COLO829 (cell line): ENCODE results near the gene AKT1S1.
A peak's percentile ranks its signal among the peaks of the same experiment; 100 is the strongest.
"Not testable (repeated sequence)": the region's sequence is repeated elsewhere in the genome, so short reads cannot be mapped to it uniquely, and the experiment has no call there.

Experiments used
- DNase-seq: peaks from one replicate; pipeline ENCODE4 v3.0.0; 2012; ENCODE audit warnings: low spot score

The AKT1S1 gene

GRCh38 chr19:49877020-49877878 lies at the start of gene AKT1S1, which contains the start of gene TBC1D17:
Gene AKT1S1 (minus strand): TSS chr19:49877355. CDS start chr19:49873295, 4,060 bp downstream.
Gene TBC1D17 (plus strand): TSS chr19:49877702. CDS start chr19:49877724, 22 bp downstream.
- DNase-seq, result peak; percentile 100

GRCh38 chr19:49926515-49926914 lies 49.4 kb upstream of the AKT1S1 start:
- DNase-seq, result no peak

- no peak for DNase-seq
Measured at GRCh38 chr19:49925486-49925885, 48.3 kb upstream of the AKT1S1 start.

GRCh38 chr19:49924881-49925210 lies 47.7 kb upstream of the AKT1S1 start:
- DNase-seq, result not testable (repeated sequence)

- DNase-seq, result no peak
Measured at GRCh38 chr19:49924004-49924880, 47.1 kb upstream of the AKT1S1 start.

GRCh38 chr19:49923055-49924003 lies 46.2 kb upstream of the AKT1S1 start:
- no peak for DNase-seq

GRCh38 chr19:49921871-49922795 lies 45.0 kb upstream of the AKT1S1 start:
- no peak for DNase-seq

GRCh38 chr19:49920624-49921363 lies 43.6 kb upstream of the AKT1S1 start:
- no peak for DNase-seq

GRCh38 chr19:49918089-49918488 lies 40.9 kb upstream of the AKT1S1 start:
- no peak for DNase-seq

GRCh38 chr19:49916839-49917733 lies 39.9 kb upstream of the AKT1S1 start:
- no peak for DNase-seq

GRCh38 chr19:49915271-49915670 lies 38.1 kb upstream of the AKT1S1 start:
- DNase-seq, result no peak

- DNase-seq, result no peak
Measured at GRCh38 chr19:49913720-49914119, 36.6 kb upstream of the AKT1S1 start.

GRCh38 chr19:49912965-49913685 lies 36.0 kb upstream of the AKT1S1 start:
- no peak for DNase-seq

GRCh38 chr19:49911381-49912145 lies 34.4 kb upstream of the AKT1S1 start:
- no peak for DNase-seq

- no peak for DNase-seq
Measured at GRCh38 chr19:49910179-49910578, 33.0 kb upstream of the AKT1S1 start.

GRCh38 chr19:49908480-49909420 lies 31.6 kb upstream of the AKT1S1 start:
- no peak for DNase-seq
